ENCODE data around the gene ARHGEF26.

DNA sequence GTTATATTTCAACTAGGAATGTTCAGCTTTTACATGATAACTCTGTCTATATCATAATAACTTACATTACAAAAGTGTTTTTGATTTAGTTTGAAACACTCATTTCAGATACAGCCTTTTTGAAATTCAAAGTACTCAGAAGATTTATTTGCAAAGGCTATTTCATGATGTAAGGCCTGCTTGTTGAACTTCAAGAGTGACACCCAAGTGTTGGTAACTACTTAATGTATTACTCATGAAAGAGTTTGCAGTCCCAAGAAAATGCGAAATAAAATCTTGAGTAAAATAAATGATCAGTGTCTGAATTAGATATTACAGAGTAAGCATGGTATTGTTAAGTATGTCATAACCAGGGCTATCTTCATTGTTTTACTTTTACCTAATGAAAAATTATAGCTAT is 35.3 kb downstream of the ARHGEF26 start:
- TF ChIP-seq, protein P1, sequence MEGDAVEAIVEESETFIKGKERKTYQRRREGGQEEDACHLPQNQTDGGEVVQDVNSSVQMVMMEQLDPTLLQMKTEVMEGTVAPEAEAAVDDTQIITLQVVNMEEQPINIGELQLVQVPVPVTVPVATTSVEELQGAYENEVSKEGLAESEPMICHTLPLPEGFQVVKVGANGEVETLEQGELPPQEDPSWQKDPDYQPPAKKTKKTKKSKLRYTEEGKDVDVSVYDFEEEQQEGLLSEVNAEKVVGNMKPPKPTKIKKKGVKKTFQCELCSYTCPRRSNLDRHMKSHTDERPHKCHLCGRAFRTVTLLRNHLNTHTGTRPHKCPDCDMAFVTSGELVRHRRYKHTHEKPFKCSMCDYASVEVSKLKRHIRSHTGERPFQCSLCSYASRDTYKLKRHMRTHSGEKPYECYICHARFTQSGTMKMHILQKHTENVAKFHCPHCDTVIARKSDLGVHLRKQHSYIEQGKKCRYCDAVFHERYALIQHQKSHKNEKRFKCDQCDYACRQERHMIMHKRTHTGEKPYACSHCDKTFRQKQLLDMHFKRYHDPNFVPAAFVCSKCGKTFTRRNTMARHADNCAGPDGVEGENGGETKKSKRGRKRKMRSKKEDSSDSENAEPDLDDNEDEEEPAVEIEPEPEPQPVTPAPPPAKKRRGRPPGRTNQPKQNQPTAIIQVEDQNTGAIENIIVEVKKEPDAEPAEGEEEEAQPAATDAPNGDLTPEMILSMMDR (IDR thresholded peaks at IDR 0.05; ENCODE audit: low read depth, low read length): no peak
- no peak for TF ChIP-seq POLR2A (IDR thresholded peaks at IDR 0.05; ENCODE audit: extremely low read depth, insufficient read length)
